OCI-LY1 (cell line): ENCODE measurements around the gene HMGXB3.

Experiments used
- H2AFZ ChIP-seq: fragments of 200-600 bp; sonication (generic), shearing (Covaris generic); 2 replicates; pipeline ENCODE4 v1.6.0; 2014; ENCODE audit warnings: antibody characterized with exemption, mild to moderate bottlenecking, low read length
- H3F3A ChIP-seq: fragments of 200-600 bp; sonication (generic), shearing (Covaris generic); 2 replicates; pipeline ENCODE4 v1.6.0; 2014; ENCODE audit warnings: mild to moderate bottlenecking, antibody characterized with exemption, low read length, moderate library complexity; ENCODE audit not compliant: insufficient read depth
- H3K27ac ChIP-seq: fragments of 200-600 bp; sonication (generic); 2 replicates; pipeline ENCODE4 v1.5.1; 2014; ENCODE audit warnings: low read length, mixed run types, mild to moderate bottlenecking, low read depth; ENCODE audit not compliant: poor library complexity, severe bottlenecking
- H3K27me3 ChIP-seq: fragments of 200-600 bp; sonication (generic); 2 replicates; pipeline ENCODE4 v1.6.0; 2014; ENCODE audit warnings: antibody characterized with exemption, mild to moderate bottlenecking, low read length, moderate library complexity; ENCODE audit not compliant: insufficient read depth
- H3K36me3 ChIP-seq: fragments of 200-600 bp; sonication (generic); 2 replicates; pipeline ENCODE4 v1.6.1; 2014; ENCODE audit warnings: mild to moderate bottlenecking, antibody characterized with exemption, low read length, moderate library complexity, mixed read lengths; ENCODE audit not compliant: insufficient read depth
- H3K4me1 ChIP-seq: fragments of 200-600 bp; sonication (generic); 2 replicates; pipeline ENCODE4 v1.5.1; 2014; ENCODE audit warnings: mild to moderate bottlenecking, low read length, moderate library complexity; ENCODE audit not compliant: insufficient read depth, severe bottlenecking
- H3K4me2 ChIP-seq: fragments of 200-600 bp; sonication (generic), shearing (Covaris generic); 2 replicates; pipeline ENCODE4 v1.6.1; 2014; ENCODE audit warnings: low read length
- H3K4me3 ChIP-seq: fragments of 200-600 bp; sonication (generic); 2 replicates; pipeline ENCODE4 v1.5.1; 2014; ENCODE audit warnings: low read length, low read depth, mild to moderate bottlenecking, mixed read lengths; ENCODE audit not compliant: poor library complexity, severe bottlenecking
- H3K79me2 ChIP-seq: fragments of 200-600 bp; shearing (Covaris generic); 2 replicates; pipeline ENCODE4 v1.6.1; 2016; ENCODE audit warnings: mixed run types, low read length, mixed read lengths; ENCODE audit not compliant: insufficient read depth
- H3K9ac ChIP-seq: fragments of 200-600 bp; sonication (generic), shearing (Covaris generic); 2 replicates; pipeline ENCODE4 v1.6.1; 2014; ENCODE audit warnings: mild to moderate bottlenecking, low read length, mixed read lengths
- H3K9me2 ChIP-seq: fragments of 200-600 bp; sonication (generic), shearing (Covaris generic); 2 replicates; pipeline ENCODE4 v1.6.1; 2014; ENCODE audit warnings: low read depth, mild to moderate bottlenecking, low read length, mixed read lengths
- H3K9me3 ChIP-seq: fragments of 200-600 bp; shearing (Covaris generic); 2 replicates; pipeline ENCODE4 v1.6.1; 2014; ENCODE audit warnings: low read length, mixed read lengths
- H4K20me1 ChIP-seq: fragments of 200-600 bp; sonication (generic), shearing (Covaris generic); 2 replicates; pipeline ENCODE4 v1.6.0; 2016; ENCODE audit warnings: mild to moderate bottlenecking, low read length; ENCODE audit not compliant: insufficient read depth
- EZH2 ChIP-seq: fragments of 200-600 bp; sonication (generic), shearing (Covaris generic); IDR thresholded peaks from 2 replicates; pipeline ENCODE4 v1.8.0; 2017; ENCODE audit warnings: borderline replicate concordance, mixed run types, mild to moderate bottlenecking, antibody characterized with exemption, low read length, moderate library complexity, mixed read lengths
- TF ChIP-seq, protein P1 (sequence below): fragments of 200-600 bp; sonication (generic), shearing (Covaris generic); IDR thresholded peaks from 2 replicates; pipeline ENCODE4 v1.5.1; 2017; ENCODE audit warnings: mild to moderate bottlenecking, antibody characterized with exemption, low read length, moderate library complexity, mixed read lengths

HMGXB3 gene

DNA sequence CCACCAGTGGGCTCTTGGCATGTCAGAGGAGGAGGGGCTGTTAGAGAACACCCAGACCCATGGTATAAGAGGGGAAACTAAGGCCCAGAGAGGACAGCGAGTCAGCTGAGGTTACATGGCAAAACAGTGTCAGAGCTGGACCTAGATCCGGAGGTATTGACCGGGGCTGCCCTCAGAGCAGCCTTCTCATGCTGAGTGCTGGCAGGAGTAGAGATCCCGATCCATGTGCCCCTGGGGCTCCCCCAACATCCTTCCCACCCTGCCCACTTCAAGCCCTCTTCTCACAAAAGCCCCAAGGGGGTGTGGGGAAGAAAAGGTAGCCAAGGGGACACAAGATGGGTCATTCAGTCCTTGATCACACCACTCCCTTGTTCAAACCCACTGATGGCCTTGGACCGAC lies 65.9 kb downstream of the HMGXB3 start:
- H3K4me1 ChIP-seq = no peaks in the 10 kb centered on the region
- H3F3A ChIP-seq = no peaks in the 10 kb centered on the region
- no peaks in the 10 kb centered on the region for H4K20me1 ChIP-seq
- H3K4me3 ChIP-seq = no peak overlapping the region
- peaks cover 9% of the 10 kb centered on the region; the same call in 1 of the 2 replicates for H3K27me3 ChIP-seq
- no peak overlapping the region for H3K27ac ChIP-seq
- no peaks in the 10 kb centered on the region for H3K9me3 ChIP-seq
- H3K36me3 ChIP-seq = no peaks in the 10 kb centered on the region
- TF ChIP-seq EZH2 = no peak
- TF ChIP-seq, protein P1, sequence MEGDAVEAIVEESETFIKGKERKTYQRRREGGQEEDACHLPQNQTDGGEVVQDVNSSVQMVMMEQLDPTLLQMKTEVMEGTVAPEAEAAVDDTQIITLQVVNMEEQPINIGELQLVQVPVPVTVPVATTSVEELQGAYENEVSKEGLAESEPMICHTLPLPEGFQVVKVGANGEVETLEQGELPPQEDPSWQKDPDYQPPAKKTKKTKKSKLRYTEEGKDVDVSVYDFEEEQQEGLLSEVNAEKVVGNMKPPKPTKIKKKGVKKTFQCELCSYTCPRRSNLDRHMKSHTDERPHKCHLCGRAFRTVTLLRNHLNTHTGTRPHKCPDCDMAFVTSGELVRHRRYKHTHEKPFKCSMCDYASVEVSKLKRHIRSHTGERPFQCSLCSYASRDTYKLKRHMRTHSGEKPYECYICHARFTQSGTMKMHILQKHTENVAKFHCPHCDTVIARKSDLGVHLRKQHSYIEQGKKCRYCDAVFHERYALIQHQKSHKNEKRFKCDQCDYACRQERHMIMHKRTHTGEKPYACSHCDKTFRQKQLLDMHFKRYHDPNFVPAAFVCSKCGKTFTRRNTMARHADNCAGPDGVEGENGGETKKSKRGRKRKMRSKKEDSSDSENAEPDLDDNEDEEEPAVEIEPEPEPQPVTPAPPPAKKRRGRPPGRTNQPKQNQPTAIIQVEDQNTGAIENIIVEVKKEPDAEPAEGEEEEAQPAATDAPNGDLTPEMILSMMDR = no peak
- no peaks in the 10 kb centered on the region for H3K9me2 ChIP-seq
- H3K79me2 ChIP-seq = no peaks in the 10 kb centered on the region
- H3K4me2 ChIP-seq = no peak overlapping the region
- no peak overlapping the region for H2AFZ ChIP-seq
- no peak overlapping the region for H3K9ac ChIP-seq

DNA sequence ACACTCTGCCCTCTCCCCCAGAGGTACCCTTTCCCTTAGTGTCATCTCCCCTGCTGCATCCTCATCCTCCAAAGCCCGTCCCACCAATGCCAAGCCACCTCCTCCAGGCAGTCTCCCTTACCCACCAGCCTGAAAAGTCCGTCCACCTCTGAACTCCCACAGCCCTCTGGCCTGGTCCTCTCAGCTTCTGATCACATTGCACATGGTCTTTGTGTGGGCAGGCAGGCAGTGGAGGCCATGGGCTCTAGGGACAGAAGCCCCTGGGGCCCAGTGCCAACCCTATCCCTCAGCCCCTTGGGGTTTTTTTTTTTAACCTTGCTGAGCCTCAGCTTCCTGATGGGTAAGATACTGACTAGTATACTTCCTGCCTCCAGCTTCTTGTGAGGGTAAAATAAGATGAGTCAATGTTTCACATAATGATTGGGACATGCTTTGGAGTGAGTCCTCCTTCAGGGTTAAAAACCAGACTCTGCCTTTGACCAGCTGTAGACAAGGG lies 66.4 kb downstream of the HMGXB3 start:
- H3K9ac ChIP-seq = no peak overlapping the region
- no peak overlapping the region for H3K4me3 ChIP-seq
- no peaks in the 10 kb centered on the region for H4K20me1 ChIP-seq
- no peak overlapping the region for H2AFZ ChIP-seq
- no peaks in the 10 kb centered on the region for H3K9me3 ChIP-seq
- no peak for TF ChIP-seq EZH2
- TF ChIP-seq, protein P1 = no peak
- H3K9me2 ChIP-seq = no peaks in the 10 kb centered on the region
- no peaks in the 10 kb centered on the region for H3K4me1 ChIP-seq
- H3K27ac ChIP-seq = no peak overlapping the region
- no peaks in the 10 kb centered on the region for H3K36me3 ChIP-seq
- H3K27me3 ChIP-seq = peaks cover 9% of the 10 kb centered on the region; the same call in 1 of the 2 replicates
- no peak overlapping the region for H3K4me2 ChIP-seq
- no peaks in the 10 kb centered on the region for H3K79me2 ChIP-seq
- no peaks in the 10 kb centered on the region for H3F3A ChIP-seq

DNA sequence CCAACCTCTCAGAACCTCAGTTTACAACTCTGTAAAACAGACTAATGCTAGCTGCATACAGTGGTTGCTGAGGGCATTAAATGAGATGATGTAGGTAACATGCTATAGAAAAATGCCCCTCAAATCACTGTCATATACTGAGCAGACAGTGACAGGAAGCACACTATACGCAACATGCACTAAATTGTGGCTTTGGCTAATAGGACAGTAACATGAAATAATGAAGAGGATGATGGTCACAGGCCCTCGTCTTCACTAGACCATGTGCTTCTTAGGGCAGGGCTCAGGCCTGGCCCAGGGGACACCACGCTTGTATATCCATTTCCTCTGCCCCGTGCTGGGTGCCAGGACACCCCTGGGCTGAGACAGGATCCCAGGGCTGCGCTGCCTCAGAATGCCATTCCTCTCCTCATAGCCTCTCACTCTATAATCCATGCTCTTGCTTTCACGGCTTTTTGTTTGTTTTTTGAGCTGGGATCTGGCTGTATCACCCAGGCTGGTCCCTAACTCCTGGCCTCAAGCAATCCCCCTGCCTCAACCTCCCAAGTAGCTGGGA lies 66.9 kb downstream of the HMGXB3 start:
- no peaks in the 10 kb centered on the region for H3K79me2 ChIP-seq
- no peaks in the 10 kb centered on the region for H3K9me3 ChIP-seq
- no peaks in the 10 kb centered on the region for H3F3A ChIP-seq
- H3K4me3 ChIP-seq = no peak overlapping the region
- peaks cover 9% of the 10 kb centered on the region; the same call in 1 of the 2 replicates for H3K27me3 ChIP-seq
- no peak overlapping the region for H3K4me2 ChIP-seq
- no peaks in the 10 kb centered on the region for H3K36me3 ChIP-seq
- H3K9ac ChIP-seq = no peak overlapping the region
- no peaks in the 10 kb centered on the region for H3K9me2 ChIP-seq
- no peak overlapping the region for H3K27ac ChIP-seq
- H3K4me1 ChIP-seq = no peaks in the 10 kb centered on the region
- TF ChIP-seq, protein P1 = no peak
- TF ChIP-seq EZH2 = no peak
- no peak overlapping the region for H2AFZ ChIP-seq
- H4K20me1 ChIP-seq = no peaks in the 10 kb centered on the region
